ENCODE results near the gene NDUFS2.

DNA sequence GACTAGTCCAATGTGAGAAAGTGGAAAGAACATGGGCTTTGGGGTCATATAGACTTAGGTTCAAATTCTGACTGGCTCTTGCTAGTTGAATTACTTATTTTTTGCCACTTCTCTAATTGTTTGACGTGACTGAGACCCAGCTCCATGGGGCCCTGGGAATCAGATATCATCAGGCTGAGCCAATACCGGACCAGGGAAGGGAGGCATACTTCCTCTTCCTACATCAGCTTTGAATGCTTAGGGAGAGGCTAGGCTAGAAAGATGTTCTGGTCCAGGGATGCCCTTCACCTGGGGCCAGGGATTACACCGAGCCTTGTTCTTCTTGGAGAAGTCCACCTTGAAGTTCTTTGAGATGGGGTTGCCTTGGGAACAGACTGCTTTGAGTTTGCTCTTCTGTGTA lies 39.5 kb downstream of the NDUFS2 start:
- TF ChIP-seq, protein P1, sequence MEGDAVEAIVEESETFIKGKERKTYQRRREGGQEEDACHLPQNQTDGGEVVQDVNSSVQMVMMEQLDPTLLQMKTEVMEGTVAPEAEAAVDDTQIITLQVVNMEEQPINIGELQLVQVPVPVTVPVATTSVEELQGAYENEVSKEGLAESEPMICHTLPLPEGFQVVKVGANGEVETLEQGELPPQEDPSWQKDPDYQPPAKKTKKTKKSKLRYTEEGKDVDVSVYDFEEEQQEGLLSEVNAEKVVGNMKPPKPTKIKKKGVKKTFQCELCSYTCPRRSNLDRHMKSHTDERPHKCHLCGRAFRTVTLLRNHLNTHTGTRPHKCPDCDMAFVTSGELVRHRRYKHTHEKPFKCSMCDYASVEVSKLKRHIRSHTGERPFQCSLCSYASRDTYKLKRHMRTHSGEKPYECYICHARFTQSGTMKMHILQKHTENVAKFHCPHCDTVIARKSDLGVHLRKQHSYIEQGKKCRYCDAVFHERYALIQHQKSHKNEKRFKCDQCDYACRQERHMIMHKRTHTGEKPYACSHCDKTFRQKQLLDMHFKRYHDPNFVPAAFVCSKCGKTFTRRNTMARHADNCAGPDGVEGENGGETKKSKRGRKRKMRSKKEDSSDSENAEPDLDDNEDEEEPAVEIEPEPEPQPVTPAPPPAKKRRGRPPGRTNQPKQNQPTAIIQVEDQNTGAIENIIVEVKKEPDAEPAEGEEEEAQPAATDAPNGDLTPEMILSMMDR (conservative IDR thresholded peaks at IDR 0.05; ENCODE audit: low read length): no peak
- no peak for TF ChIP-seq EZH2phosphoT487 (IDR thresholded peaks at IDR 0.05; ENCODE audit: borderline replicate concordance, low read depth, low read length)

Measured in OCI-LY7 (cell line).